NK-92 (cell line): ENCODE measurements around the gene IGFBP5.

Source experiments
- DNase-seq: peaks from one replicate; lab custom pipeline; 2025; ENCODE audit not compliant: unreplicated experiment; lab: John Stamatoyannopoulos, UW

IGFBP5 gene

GRCh38 chr2:216648105-216648504 lies 47.2 kb downstream of the IGFBP5 start:
- DNase-seq = no peak

GRCh38 chr2:216646116-216646515 lies 49.2 kb downstream of the IGFBP5 start:
- no peak for DNase-seq

DNA sequence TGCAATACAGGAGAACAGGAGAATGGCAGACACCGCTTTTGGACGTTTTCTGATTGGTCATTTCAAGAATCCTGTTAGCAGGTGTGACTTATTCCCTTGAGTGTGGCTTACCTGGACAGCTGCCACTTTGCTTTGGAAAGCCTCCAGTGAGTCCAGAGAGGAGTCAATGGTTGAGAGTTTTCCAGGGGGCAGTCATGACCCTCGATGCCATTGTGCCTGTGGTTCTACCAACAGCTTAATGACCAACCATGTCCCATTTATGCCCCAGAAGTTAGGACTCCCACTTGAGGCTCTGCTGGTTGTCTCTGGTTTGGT lies 49.8 kb downstream of the IGFBP5 start:
- DNase-seq = no peak

GRCh38 chr2:216644842-216645635 lies 50.3 kb downstream of the IGFBP5 start:
- DNase-seq = no peak

GRCh38 chr2:216643986-216644659 lies 51.2 kb downstream of the IGFBP5 start:
- DNase-seq = no peak

DNA sequence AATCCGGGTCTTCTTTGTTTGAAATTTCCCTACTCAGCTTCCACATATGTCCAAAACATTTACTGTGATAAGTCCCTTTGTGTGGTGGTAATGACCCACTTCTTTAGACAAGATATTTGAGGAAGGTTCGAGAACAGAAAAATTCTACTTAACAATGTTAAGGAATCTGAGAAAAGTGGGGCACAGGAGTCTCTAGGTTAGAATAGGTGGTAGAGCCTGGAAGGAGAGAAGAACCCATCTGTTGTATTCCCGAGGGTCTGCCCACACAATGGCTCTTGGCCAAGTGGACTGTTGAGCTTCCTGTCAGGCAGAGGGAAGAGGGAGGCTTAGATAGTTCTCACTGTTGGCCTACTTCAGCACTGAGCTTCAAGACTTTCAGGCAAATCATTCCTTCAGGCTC lies 57.9 kb downstream of the IGFBP5 start:
- DNase-seq = no peak

DNA sequence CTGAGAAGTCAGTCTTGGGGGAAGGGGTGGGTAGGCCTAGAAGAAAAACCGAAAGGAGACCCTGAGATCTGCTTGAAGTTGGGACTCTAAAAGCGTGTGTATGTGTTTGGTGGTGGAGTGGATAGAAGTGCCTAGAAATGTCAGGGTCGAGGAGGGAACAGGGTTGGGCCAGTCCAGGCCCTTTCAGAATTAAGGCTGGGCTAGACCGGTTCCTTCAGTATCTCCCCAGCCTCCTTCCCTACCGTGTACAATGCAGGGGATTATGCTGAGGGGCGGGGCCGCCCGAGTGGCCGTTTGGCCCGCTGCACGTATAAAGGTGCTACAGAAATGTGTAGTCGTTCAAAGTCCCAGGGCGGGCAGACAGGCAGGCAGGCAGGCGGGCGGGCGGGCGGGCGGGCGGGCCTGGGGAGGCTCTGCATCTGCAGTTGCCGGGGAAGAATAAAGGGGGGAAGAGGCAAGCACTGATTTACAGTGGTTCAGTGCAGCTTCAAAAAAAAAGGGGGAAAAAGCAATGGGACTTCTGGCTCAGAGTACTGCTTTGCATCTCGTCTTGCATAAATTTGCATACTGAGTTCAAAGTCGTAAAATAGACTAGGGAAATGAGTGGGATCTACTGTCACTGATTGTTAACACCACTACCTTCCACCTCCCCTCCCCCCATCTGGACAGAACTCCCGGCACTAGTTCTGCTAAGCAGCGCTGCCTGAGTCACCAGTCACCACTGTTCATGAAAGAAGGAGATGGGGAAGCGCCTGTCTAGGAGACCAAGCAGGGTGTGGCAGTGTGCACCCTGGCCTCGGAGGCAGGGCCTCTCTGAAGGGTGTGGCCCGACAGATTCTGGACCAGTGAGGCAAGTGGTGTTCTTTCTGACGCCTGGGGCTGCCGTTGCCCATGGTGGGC lies 58.5 kb downstream of the IGFBP5 start:
- no peak for DNase-seq

- DNase-seq = no peak
Measured at GRCh38 chr2:216635701-216636550, 59.4 kb downstream of the IGFBP5 start.

DNA sequence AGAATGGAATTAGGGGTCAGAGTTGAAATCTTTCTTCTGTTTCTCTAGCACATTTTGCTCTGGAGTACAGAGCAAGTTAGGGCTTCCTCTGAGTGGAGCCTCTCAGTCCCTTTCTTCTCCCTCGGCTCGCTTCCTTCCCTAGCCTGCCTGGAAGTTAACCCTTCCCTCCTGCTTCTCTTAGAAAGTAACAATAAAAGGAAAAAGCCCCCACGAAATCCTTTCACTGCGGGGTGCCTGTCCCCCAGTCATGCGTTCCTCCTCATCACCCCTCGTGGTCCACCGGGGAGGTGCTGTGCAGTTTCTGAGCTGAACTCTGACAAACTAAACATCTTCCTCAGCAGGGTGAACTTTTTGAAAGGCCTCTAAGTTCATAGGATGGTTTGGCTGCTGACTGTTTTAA lies 60.2 kb downstream of the IGFBP5 start:
- no peak for DNase-seq

- no peak for DNase-seq
Measured at GRCh38 chr2:216634370-216635148, 60.8 kb downstream of the IGFBP5 start.

DNA sequence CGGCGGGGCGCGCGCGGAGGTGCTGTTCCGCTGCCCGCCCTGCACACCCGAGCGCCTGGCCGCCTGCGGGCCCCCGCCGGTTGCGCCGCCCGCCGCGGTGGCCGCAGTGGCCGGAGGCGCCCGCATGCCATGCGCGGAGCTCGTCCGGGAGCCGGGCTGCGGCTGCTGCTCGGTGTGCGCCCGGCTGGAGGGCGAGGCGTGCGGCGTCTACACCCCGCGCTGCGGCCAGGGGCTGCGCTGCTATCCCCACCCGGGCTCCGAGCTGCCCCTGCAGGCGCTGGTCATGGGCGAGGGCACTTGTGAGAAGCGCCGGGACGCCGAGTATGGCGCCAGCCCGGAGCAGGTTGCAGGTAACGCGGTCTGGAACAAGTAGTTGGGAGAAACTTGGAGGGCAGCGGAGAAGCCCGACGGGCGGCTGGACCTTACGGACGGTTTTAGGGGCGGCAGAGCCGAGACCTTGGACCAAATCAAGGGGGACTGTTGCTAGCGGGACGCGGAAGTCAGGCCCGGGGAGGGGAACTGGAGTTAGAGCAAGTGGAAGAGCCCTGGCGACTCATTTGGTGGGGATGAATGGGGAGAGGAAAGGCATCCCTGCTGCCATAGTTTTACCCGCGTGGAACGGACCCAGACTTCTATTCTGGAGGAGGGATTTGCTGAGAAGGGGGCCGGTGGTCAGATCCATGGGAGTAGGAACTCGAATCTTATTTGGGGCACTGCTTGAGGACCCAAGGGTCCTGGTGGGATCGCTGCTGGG lies 61.6 kb downstream of the IGFBP5 start:
- DNase-seq = no peak

DNA sequence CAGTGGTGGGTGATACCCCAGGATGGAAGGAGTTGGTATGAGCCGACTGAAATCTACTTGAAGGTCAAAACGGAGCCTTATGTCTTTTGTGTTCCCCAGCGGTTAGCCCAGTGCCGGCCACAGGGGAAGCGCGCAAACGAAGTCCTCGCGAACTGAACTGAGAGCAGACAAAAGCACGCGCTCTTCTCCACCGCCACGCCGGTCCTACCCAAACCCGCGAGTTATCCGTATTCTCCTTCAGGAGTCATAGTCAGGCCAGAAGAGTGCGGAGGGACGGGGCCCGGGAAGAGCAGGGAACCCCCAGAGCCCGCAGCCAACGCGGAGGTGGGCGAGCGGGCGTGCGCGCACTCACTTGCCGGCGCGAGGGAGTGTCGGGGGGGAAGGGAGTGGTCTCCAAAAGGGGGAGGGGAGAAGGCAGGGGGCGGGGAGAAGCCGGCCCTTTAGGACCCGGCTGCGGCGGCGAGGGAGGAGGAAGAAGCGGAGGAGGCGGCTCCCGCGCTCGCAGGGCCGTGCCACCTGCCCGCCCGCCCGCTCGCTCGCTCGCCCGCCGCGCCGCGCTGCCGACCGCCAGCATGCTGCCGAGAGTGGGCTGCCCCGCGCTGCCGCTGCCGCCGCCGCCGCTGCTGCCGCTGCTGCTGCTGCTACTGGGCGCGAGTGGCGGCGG lies 62.3 kb downstream of the IGFBP5 start, which contains the start of gene IGFBP2:
Gene IGFBP2, plus strand, starts transcription at position 469 of the 664 bp plus-strand sequence. Its CDS starts 104 bp downstream, at position 573.
- DNase-seq = no peak

- DNase-seq = no peak
Measured at GRCh38 chr2:216632346-216632951, 62.9 kb downstream of the IGFBP5 start.

- DNase-seq = no peak
Measured at GRCh38 chr2:216629784-216630183, 65.6 kb downstream of the IGFBP5 start.

DNA sequence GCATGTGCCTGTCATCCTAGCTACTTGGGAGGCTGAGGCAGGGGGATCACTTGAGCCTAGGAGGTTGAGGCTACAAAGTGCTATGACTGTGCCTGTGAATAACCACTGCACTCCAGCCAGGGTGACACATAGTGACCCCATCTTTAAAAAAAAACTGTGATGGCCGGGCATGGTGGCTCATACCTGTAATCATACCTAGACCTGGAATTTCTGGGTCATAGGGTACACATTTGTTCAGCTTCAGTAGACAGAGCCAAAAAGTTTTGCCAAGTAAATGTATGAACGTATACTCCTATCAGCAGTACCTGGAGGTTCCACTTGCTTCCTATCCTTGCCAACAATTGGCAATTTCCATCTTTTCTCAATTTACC lies 68.5 kb downstream of the IGFBP5 start:
- DNase-seq = no peak

GRCh38 chr2:216626168-216626874 lies 69.0 kb downstream of the IGFBP5 start:
- no peak for DNase-seq

DNA sequence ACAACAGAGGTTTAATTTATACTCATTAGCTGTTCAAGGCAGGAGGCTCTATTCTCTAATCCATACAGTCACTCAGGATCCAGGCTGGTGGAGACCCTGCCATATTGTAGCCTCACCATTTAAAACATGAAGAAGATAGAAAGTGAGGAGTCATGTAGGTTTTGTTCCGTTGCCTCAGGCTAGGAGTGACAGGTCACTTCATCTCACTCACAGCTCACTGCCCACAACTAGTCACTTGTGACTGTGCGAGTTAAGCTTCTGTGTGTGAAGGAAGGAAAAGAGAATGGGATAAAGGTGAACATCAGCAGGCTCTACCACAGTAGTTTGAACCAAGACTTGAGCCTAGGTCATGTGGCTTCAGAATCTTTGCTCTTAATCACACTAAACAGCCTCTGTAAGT lies 71.1 kb downstream of the IGFBP5 start:
- DNase-seq = no peak

- DNase-seq = no peak
Measured at GRCh38 chr2:216622526-216622925, 72.8 kb downstream of the IGFBP5 start.
